Progenitor cell of endocrine pancreas (in vitro differentiated cells): ENCODE measurements around the gene BTN1A1. TPM values are rescaled to one million over a fixed set of nuclear protein-coding genes. Genes with fewer than 3 reads are reported as not detected.

ENCODE experiments used
- DNase-seq: peaks from one replicate; pipeline ENCODE4 v3.0.0; 2021; ENCODE audit warnings: low spot score; ENCODE audit not compliant: unreplicated experiment
- H3K27ac Mint-ChIP-seq: 2 replicates; pipeline ENCODE4 v1.8.0; 2021; ENCODE audit warnings: mild to moderate bottlenecking, moderate library complexity, mixed read lengths
- H3K27me3 Mint-ChIP-seq: 2 replicates; pipeline ENCODE4 v1.8.0; 2021; ENCODE audit warnings: mixed read lengths
- H3K36me3 Mint-ChIP-seq: 2 replicates; pipeline ENCODE4 v1.8.0; 2022; ENCODE audit warnings: mixed read lengths; ENCODE audit not compliant: insufficient read depth
- H3K4me1 Mint-ChIP-seq: 2 replicates; pipeline ENCODE4 v1.8.0; 2021; ENCODE audit warnings: low read depth, mixed read lengths
- H3K4me3 Mint-ChIP-seq: 2 replicates; pipeline ENCODE4 v1.8.0; 2021; ENCODE audit warnings: low read depth, mild to moderate bottlenecking, moderate library complexity, mixed read lengths
- H3K9me3 Mint-ChIP-seq: 2 replicates; pipeline ENCODE4 v1.8.0; 2021; ENCODE audit warnings: low read depth, mixed read lengths
- long read RNA-seq: library from polyadenylated mRNA; unstranded; transcript quantifications from one replicate; pipeline ENCODE4 v2.0.0, GENCODE V29; 2020
- total RNA-seq: library from RNA; stranded (reverse); gene quantifications from 2 replicates; pipeline ENCODE4 v1.2.1, GENCODE V29; 2021
- TF ChIP-seq, protein P1 (sequence below): fragments of 200-600 bp; sonication (generic); IDR thresholded peaks from one replicate; pipeline ENCODE4 v1.5.0; 2021; ENCODE audit warnings: antibody characterized with exemption, mild to moderate bottlenecking; ENCODE audit not compliant: unreplicated experiment

The BTN1A1 gene, protein sequence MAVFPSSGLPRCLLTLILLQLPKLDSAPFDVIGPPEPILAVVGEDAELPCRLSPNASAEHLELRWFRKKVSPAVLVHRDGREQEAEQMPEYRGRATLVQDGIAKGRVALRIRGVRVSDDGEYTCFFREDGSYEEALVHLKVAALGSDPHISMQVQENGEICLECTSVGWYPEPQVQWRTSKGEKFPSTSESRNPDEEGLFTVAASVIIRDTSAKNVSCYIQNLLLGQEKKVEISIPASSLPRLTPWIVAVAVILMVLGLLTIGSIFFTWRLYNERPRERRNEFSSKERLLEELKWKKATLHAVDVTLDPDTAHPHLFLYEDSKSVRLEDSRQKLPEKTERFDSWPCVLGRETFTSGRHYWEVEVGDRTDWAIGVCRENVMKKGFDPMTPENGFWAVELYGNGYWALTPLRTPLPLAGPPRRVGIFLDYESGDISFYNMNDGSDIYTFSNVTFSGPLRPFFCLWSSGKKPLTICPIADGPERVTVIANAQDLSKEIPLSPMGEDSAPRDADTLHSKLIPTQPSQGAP
- total RNA-seq, result 1.5 and 1.6 TPM in 2 replicates
- long read RNA-seq, result 0 reads

DNA sequence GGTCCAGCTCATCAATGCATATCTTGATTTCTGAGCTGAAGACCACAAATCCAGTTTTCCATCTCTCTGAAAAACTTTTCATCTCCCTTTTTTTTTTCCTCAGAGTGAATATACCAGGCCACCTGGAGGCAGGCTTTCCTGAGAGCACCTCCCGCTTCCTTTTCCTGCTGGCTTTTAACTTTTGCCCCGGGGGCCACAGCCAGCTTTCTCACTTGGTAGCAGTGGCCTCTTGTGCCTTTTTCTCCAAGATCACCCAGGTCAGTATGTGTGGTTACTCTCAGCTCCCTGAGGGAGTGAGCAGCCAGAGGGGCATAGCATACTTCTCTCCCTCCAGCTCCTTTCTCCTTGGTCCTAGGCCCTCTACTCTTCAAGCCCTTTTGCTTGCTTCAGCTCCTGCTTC lies at the start of gene BTN1A1:
BTN1A1 (plus strand) TSS at position 202 of the 400 bp plus-strand sequence. CDS start 984 bp downstream, outside the sequence.
- Mint-ChIP-seq H3K27ac (no peak within 1 kb of the TSS), H3K9me3 (no peaks in the 10 kb centered on the region), H3K4me1 (peaks cover 9% of the 10 kb centered on the region), H3K4me3 (peak within 1 kb of the TSS; percentile 65), H3K36me3 (no peaks in the 10 kb centered on the region), H3K27me3 (peaks cover 45% of the 10 kb centered on the region)
- DNase-seq, result no peak
- TF ChIP-seq, protein P1, sequence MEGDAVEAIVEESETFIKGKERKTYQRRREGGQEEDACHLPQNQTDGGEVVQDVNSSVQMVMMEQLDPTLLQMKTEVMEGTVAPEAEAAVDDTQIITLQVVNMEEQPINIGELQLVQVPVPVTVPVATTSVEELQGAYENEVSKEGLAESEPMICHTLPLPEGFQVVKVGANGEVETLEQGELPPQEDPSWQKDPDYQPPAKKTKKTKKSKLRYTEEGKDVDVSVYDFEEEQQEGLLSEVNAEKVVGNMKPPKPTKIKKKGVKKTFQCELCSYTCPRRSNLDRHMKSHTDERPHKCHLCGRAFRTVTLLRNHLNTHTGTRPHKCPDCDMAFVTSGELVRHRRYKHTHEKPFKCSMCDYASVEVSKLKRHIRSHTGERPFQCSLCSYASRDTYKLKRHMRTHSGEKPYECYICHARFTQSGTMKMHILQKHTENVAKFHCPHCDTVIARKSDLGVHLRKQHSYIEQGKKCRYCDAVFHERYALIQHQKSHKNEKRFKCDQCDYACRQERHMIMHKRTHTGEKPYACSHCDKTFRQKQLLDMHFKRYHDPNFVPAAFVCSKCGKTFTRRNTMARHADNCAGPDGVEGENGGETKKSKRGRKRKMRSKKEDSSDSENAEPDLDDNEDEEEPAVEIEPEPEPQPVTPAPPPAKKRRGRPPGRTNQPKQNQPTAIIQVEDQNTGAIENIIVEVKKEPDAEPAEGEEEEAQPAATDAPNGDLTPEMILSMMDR, result no peak

DNA sequence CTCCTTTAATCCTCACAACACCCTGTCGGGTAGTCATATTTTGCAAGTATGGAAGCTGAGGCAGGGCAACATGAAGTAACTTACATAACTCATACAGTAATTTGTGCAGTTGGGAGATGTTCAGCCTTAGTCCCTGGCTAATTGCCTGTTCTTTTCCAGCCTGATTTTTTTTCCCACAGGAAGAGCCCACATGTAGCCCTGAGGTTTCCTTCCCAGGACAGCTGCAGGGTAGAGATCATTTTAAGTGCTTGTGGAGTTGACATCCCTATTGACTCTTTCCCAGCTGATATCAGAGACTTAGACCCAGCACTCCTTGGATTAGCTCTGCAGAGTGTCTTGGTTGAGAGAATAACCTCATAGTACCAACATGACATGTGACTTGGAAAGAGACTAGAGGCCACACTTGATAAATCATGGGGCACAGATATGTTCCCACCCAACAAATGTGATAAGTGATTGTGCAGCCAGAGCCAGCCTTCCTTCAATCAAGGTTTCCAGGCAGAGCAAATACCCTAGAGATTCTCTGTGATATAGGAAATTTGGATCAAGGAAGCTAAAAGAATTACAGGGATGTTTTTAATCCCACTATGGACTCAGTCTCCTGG lies 47.4 kb upstream of the BTN1A1 start:
- no peak overlapping the region for H3K4me3 Mint-ChIP-seq
- H3K27me3 Mint-ChIP-seq, result peaks cover 12% of the 10 kb centered on the region
- peaks cover 2% of the 10 kb centered on the region for H3K36me3 Mint-ChIP-seq
- no peak for DNase-seq
- no peak overlapping the region for H3K27ac Mint-ChIP-seq
- H3K9me3 Mint-ChIP-seq, result no peaks in the 10 kb centered on the region
- peaks cover 8% of the 10 kb centered on the region for H3K4me1 Mint-ChIP-seq
- TF ChIP-seq, protein P1, result no peak

DNA sequence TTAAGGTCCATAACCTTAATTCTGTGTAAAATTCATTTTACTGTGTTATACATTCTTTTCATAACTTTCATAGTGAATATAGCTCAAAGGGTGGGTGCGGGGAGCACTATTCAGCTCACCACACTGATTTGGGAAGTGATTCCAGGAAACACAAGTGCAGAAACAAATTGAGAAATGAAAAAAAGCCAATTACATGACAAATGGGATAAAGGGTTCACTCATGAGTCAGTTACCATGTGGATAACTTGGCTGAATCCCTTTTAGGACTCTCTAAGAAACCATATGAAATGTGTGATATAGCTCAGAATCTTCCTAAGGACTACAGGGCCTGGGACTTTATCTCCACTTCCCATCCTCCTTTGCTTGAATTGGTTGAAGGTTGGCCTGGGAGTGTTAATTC lies 45.5 kb upstream of the BTN1A1 start:
- DNase-seq, result no peak
- Mint-ChIP-seq H3K4me3 (no peak overlapping the region), H3K9me3 (no peaks in the 10 kb centered on the region), H3K4me1 (peaks cover 16% of the 10 kb centered on the region), H3K27ac (no peak overlapping the region), H3K36me3 (peaks cover 2% of the 10 kb centered on the region), H3K27me3 (peaks cover 2% of the 10 kb centered on the region)
- TF ChIP-seq, protein P1, result no peak

DNA sequence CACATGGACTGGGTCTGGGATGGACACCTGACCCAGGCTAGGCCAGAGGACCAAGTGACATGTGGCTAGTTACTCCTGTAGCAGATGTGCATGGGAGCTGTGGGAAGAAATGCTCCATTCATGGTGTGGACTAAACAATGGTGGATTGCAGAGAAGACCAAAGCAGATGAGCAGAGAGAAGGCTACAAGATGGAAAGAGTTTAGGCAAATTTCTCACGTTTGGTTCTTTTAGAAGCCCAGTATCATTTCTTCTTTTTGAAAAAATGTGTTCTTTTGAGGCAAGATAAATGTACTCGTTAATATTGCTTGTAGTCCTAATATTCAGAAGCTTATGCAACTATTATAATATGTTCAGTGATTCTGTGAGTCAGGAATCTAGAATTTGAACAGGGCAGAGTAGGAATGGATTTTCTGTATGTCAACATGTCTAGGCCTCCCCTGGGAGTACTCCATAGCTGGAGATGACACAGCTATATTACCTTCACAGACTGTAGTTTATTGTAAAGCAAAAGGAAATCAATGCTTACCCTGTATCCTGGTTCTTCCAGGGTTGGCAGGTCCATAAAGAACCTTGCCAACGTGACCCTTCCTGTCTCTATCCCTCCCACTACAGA lies 44.6 kb upstream of the BTN1A1 start:
- Mint-ChIP-seq H3K27me3 (no peaks in the 10 kb centered on the region), H3K4me1 (peaks cover 23% of the 10 kb centered on the region), H3K36me3 (peaks cover 6% of the 10 kb centered on the region), H3K9me3 (no peaks in the 10 kb centered on the region), H3K27ac (no peak overlapping the region), H3K4me3 (no peak overlapping the region)
- TF ChIP-seq, protein P1, result no peak
- DNase-seq, result no peak

DNA sequence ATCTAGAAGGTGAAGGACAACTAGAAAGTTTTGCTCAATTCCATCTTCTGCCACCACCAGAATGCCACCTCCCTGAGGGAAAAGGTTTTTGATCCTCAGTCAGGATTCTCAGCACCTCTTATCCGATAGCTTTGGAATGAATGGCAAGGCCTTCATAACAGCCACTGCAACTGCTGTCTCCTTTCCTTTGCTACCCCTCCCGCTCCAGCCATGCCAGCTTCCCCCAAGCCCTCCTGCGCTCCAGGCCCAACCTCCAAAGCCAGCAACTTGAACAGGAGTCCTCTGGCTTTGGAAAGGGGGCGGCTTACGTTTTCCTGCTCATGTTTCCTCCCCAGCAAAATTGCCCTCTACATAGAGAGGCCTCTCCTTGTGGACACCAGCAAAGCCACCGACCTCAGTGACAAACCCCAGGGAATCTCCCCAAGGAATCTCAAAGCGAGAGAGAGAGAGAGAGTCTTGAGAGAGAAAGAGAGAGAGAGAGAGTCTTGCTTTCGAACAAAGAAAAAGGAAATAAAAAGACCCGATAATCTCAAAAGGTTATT lies 42.8 kb upstream of the BTN1A1 start:
- Mint-ChIP-seq H3K9me3 (no peaks in the 10 kb centered on the region), H3K4me1 (peaks cover 30% of the 10 kb centered on the region), H3K4me3 (peak overlapping the region; percentile 99), H3K36me3 (peaks cover 15% of the 10 kb centered on the region), H3K27ac (peak overlapping the region; percentile 99), H3K27me3 (no peaks in the 10 kb centered on the region)
- DNase-seq, result no peak
- TF ChIP-seq, protein P1, result no peak
